G401 (cell line): ENCODE data around the gene RHBDF2. TPM values are rescaled to one million over a fixed set of nuclear protein-coding genes. Genes with fewer than 3 reads are reported as not detected.
A peak's percentile ranks its signal among the peaks of the same experiment; 100 is the strongest.
"Not testable (repeated sequence)": the region's sequence is repeated elsewhere in the genome, so short reads cannot be mapped to it uniquely, and the experiment has no call there.

Experiments
- DNase-seq: peaks from one replicate; pipeline ENCODE4 v3.0.0-alpha.2; 2015; ENCODE audit warnings: low spot score
- in situ Hi-C: cut with HindIII; loops from 2 replicates; pipeline ENCODE4 v1.10.0; 2016; ENCODE audit warnings: low sequenced_read_pairs, mixed read lengths
- total RNA-seq: library from RNA; depleted of rRNA; stranded (reverse); fragments of >200 nt; shearing (Covaris generic); gene quantifications from 2 replicates; pipeline ENCODE4 v1.2.3, GENCODE V29; 2014

The RHBDF2 gene
- total RNA-seq, 1 experiment from 2014 or later: 4.1 TPM

DNA sequence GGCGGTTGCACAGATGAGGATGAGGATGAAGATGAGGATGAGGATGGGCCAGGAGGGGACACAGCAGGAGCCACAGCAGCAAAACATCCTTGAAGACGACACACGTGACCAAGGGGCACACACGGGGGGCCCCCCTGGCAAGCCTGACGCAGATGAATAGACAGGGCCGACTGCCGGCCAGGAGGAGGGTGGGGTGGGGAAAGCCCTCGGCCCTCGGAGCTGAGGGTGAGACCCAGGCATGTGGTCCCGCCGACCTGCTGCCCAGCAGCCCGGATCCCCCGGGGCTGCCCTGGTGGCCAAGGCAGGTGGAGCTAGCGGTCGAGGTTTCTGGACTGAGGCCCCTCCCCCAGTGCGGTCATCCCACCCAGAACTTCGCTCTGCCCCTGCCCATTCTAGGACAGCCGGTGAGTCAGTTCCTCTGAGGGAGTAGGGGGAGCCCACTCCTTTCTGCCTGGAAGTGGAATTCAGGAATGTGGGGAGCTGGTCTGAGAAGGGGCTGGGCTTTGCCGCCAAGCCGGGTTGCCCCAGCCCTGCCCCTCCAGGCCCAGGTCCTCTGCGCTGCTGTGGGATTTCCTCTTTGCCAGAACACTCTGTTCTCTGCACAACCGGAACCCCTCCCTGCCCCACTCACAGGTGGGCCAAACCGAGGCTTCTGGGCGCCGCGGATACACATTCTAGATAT, 26.3 kb upstream of the RHBDF2 start:
- in situ Hi-C loops: no loop called here
- no peak for DNase-seq

DNA sequence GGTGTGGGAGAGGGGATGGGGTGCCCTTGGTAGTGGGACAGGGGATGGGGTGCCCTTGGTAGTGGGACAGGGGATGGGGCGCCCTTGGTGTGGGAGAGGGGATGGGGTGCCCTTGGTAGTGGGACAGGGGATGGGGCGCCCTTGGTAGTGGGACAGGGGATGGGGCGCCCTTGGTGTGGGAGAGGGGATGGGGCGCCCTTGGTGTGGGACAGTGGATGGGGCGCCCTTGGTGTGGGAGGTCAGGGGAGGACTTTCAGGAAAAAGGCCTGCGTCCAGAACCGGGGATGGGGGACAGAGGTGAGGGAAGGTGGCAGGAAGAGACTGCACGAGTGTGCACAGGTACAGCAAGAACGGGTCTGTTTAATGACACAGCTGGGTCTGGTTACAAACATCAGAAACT, 25.8 kb upstream of the RHBDF2 start:
- in situ Hi-C loops, DNase-seq: not testable (repeated sequence)

DNA sequence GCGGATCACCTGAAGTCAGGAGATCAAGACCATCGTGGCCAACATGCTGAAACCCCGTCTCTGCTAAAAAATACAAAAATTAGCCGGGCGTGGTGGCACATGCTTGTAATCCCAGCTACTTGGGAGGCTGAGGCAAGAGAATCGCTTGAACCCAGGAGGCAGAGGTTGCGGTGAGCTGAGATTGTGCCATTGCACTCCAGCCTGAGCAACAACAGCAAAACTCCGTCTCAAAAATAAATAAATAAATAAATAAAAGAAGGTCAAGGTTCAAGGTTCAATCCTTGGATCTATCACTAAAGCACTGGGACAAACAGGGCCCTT, 24.2 kb upstream of the RHBDF2 start:
- in situ Hi-C loops, DNase-seq: not testable (repeated sequence)

DNA sequence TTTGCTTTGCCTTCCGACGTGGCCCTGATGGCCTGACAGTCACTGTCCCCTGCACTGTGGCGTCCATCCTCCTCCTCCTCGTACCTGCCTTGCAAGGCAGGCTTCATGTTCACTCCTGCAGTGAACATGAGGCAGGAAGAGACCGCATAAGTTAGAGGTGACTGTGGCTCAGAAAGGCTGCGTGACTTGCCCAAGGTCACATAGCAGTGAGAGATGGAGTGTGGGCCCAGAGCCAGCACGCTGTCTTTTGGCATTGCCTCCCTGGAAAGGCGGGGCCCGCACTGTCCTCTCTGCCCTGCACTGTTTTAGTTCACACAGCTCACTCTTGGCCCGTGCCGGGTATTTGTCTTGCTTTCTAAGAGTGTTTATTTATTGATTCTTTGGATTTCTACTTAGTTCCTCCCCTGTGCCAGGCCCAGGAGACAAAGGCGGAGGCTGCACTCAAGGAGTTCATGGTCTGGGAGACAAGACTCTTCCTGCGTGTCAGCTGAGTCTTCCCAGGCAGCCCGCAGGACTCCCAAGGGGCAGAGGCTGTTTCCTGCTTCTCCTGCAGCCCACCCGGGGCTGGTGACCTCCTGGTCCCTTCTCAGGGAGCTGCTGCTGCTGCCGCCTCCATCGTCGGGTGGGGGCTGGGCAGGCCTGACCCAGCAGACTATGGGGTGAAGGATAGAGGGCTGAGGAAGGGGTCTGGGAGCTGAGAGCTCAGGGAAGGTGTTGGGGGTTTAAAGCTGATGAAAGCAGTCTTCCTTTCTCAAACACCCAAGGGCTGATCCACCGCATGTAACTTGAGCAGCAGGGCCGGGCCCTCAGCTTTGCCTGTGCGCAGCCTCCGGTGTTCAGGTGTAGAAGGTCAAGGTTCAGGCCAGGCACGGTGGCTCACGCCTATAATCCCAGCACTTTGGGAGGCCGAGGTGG, 23.6 kb upstream of the RHBDF2 start:
- in situ Hi-C loops: no loop called here

GRCh38 chr17:76523084-76524037, 22.1 kb upstream of the RHBDF2 start:
- in situ Hi-C loops: no loop called here
- DNase-seq: peak; percentile 73

More for the DNA sequence above, 23.6 kb upstream of the RHBDF2 start:
- DNase-seq: no peak

DNA sequence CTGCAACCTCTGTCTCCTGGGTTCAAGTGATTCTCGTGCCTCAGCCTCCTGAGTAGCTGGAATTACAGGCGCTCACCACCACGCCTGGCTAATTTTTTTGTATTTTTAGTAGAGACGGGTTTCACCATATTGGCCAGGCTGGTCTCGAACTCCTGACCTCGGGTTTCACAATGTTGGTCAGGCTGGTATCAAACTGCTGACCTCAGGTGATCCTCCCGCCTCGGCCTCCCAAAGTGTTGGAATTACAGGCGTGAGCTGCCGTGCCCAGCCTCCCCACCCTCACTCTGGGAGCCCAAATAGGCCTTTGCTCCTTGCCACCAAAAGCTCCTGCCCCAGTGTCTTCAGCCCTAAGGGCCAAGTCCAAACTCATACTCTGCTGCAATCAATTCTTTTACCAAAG, 20.5 kb upstream of the RHBDF2 start:
- in situ Hi-C loops, DNase-seq: not testable (repeated sequence)

DNA sequence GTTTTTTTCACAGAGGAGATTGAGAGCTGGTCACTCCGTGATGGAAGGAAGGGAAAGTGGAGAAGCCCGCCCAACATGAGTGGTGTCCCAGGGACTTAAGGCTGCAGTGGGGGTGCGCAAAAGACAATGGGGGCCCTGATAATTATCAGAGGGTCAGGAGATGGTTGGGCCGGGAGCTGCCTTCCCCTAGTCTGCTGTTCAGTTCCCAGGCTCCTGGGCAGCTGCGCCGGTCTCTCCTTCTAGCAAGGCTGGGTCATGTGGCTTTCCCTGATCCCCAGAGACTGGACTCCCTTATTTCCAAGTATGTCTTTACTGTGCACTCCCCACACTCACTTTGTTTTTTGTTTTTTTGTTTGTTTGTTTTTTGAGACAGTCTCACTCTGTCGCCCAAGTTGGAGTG, 20.0 kb upstream of the RHBDF2 start:
- no peak for DNase-seq
- in situ Hi-C loops: no loop called here

DNA sequence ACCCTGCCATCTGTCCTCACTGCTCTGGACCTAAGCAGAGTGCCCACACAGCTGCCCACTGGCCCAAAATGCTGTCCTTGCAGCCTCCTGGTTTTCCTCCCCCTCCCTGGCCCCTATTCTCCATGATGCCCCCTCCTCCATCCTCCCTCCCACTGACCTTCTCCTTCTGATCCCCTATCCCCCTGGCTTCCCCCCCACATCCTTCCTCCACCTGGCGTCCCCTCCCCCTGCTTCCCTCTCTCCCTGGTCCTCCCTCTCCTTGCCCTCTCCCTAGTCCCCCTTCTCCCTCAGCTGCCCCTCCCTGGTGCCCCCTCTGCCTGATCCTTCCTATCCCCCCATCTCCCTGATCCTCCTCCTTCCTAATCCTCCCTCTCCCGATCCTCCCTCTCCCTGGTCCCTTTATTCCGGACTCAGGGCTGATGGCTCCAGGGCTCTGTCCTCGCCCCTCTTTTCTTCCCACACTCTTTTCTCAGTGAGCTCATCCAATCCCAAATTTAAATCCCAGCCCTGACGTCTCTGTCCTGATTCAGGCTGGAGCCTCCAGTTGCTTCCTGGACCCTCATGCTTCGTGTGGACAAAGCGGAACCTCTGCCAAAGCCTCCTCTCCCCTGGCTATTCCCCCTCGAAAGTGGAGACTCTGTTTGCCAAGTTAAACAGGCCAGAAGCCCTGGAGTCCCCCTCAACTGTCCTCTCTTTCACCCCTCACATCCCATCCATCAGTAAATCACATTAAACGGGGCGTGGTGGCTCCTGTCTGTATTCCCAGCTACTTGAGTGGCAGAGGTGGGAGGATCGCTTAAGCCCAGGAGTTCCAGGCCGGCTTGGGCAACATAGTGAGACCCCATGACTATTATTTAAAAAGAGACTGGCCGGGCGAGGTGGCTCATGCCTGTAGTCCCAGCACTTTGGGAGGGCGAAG, 18.1 kb upstream of the RHBDF2 start:
- no peak for DNase-seq
- in situ Hi-C loops: no loop called here

DNA sequence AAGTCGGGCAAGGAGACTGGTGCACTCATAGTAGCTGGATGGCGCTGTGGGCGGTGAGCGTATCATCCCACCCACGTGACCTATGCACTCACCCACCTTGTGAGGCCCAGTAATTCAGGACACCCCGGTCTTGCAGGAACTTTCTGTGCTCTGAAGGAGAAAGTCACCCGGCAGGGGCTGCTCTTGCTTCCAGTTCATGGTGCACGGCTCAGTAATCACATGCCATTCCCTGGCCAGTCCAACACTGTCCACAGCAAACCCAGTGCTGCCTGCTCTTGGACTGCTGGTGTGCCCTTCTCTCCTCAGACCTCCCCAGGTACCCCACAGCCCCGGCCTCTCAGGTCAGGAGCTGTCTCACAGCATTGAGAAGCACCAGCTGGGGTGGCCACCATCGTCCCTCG, 16.4 kb upstream of the RHBDF2 start:
- in situ Hi-C loops: no loop called here
- DNase-seq: no peak

DNA sequence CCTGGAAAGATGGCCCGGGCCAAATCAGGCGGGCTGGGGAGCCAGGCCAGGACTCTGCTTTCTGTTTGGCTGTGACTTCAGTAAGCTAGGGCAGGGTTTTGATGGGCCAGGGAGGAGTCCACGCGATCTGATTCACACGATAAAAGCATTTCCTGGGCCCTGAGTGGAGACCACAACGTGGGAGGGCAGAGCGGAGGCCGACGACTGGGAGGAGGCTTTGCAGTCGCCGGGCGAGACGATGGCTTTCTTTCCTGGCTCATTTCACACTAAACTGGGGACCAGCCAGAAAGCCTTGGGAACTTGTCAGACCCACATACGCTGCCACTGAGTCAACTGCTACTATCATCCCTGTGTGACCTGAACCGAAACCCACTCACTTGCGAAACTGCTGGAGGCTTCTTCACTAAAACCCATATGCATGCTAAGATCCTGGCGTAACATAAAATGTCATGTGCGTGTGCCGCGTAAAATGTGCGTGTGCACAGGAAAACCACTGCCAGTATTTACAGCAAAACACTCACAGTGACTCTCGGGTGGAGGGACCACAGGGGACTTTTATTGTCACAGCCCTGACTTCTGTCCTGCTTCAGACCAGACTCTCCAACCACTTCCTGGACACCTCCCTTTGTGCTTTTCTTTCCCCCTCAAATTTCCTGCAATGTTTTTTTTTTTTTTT, 14.2 kb upstream of the RHBDF2 start:
- in situ Hi-C loops: no loop called here
- DNase-seq: no peak

DNA sequence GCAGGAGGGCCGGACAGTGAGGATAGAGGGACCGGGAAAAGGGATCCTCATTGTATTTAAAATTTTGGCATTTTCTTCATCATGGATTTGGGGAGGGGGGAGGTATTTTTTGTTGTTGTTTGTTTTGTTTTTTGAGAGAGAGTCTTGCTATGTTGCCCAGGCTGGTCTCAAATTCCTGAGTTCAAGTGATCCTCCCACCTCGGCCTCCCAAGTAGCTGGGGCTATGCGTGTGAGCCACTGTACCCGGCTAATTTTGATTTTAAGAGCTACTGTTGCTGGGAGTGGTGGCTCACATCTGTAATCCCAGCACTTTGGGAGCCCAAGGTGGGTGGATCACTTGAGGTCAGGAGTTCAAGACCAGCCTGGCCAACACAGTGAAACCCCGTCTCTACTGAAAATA, 13.1 kb upstream of the RHBDF2 start:
- DNase-seq, in situ Hi-C loops: not testable (repeated sequence)

- DNase-seq: no peak
- in situ Hi-C loops: no loop called here
Measured at GRCh38 chr17:76513306-76513692, 12.1 kb upstream of the RHBDF2 start.

GRCh38 chr17:76512366-76513305, 11.4 kb upstream of the RHBDF2 start:
- no peak for DNase-seq
- in situ Hi-C loops: no loop called here

- in situ Hi-C loops: no loop called here
- DNase-seq: no peak
Measured at GRCh38 chr17:76511668-76512365, 10.6 kb upstream of the RHBDF2 start.

DNA sequence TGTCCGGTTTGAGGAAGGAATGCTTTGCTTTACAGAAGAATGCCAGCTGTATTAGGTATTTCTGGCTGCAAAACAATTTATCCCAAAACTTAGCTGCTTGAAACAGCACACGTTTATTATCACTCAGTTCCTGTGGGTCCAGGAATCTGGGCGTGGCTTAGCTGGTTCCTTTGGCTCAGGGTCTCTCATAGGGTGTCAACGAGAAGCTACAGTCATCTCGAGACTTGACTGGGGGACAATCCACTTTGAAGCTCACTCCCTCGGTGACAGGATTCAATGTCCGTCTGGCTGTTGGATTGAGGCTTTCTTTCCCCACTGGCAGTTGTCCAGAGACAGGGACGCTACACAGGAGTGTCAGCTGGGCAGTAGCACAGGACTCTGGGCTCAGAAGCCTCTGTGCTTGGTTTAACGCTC, 9.6 kb upstream of the RHBDF2 start:
- no peak for DNase-seq
- in situ Hi-C loops: no loop called here

DNA sequence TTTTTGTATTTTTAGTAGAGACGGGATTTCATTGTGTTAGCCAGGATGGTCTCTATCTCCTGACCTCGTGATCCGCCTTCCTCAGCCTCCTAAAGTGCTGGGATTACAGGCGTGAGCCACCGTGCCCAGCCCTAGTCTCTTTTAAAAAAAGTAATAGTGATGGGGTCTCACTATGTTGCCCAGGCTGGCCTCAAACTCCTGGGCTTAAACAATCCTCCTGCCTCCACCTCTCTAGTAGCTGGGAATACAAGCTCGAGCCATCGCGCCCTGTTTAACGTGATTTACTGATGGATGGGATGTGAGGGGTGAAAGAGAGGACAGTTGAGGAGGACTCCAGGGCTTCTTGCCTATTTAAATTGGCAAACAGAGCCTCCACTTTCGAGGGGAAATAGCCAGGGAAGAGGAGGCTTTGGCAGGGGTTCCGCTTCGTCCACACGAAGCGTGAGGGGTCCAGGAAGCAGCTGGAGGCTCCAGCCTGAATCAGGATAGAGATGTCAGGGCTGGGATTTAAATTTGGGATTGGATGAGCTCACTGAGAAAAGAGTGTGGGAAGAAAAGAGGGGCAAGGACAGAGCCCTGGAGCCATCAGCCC, 7.3 kb upstream of the RHBDF2 start:
- DNase-seq, in situ Hi-C loops: not testable (repeated sequence)
